Esophagus muscularis mucosa (tissue), 4 donors: ENCODE measurements around the gene PGBD5. TPM values are rescaled to one million over a fixed set of nuclear protein-coding genes. Genes with fewer than 3 reads are reported as not detected.

Experiments
- DNase-seq: peaks from one replicate; pipeline ENCODE4 v3.0.0-alpha.2; 2017; ENCODE audit errors: extremely low spot score
- H3K27ac ChIP-seq, 4 donors: fragments of 200-600 bp; sonication (generic); replicated peaks in 1 of 4; 1 replicate in 3 of 4; 2 replicates in 1 of 4; pipeline ENCODE4 v1.5.1; 2016 to 2019; ENCODE audit warnings: mild to moderate bottlenecking in 1 of 4
- H3K27me3 ChIP-seq, 4 donors: fragments of 200-600 bp; sonication (generic); one replicate each; pipeline versions ENCODE4 v1.5.1 to v1.6.0; 2016 to 2019
- H3K36me3 ChIP-seq, 4 donors: fragments of 200-600 bp; sonication (generic); one replicate each; pipeline ENCODE4 v1.5.1; 2016 to 2019
- H3K4me1 ChIP-seq, 4 donors: fragments of 200-600 bp; sonication (generic); one replicate each; pipeline ENCODE4 v1.5.1; 2016 to 2019
- H3K4me3 ChIP-seq, 4 donors: fragments of 200-600 bp; sonication (generic); 1 replicate in 2 of 4; 2 replicates in 2 of 4; pipeline ENCODE4 v1.5.1; 2016 to 2019; ENCODE audit warnings: mild to moderate bottlenecking in 4 of 4, moderate library complexity in 1 of 4
- H3K9me3 ChIP-seq, 4 donors: fragments of 200-600 bp; sonication (generic); 1 replicate in 3 of 4; 2 replicates in 1 of 4; pipeline ENCODE4 v1.5.1; 2016 to 2019
- EP300 ChIP-seq: sonication (generic); formaldehyde crosslinking; IDR thresholded peaks from one replicate; pipeline ENCODE4 v1.6.1; 2017; ENCODE audit warnings: antibody characterized with exemption
- POLR2A ChIP-seq: fragments of 450-650 bp; IDR thresholded peaks from one replicate; pipeline ENCODE4 v1.6.1; 2017; ENCODE audit warnings: antibody characterized with exemption, moderate library complexity, mild to moderate bottlenecking, low read depth
- POLR2AphosphoS5 ChIP-seq, 2 donors: sonication (generic); formaldehyde crosslinking; IDR thresholded peaks; one replicate each; pipeline ENCODE4 v1.6.1; 2017; ENCODE audit warnings: antibody characterized with exemption in 2 of 2
- WGBS: methylation state at CpG from one replicate; pipeline ENCODE4 v1.1.5; 2018; 5-methylcytosine and 5-hydroxymethylcytosine counted together
- intact Hi-C: fragments of 100-400 bp; cut with DNase I; formaldehyde crosslinking; loops from one replicate; pipeline ENCODE4 v1.15.1; 2023
- total RNA-seq, 4 donors: library from RNA; depleted of rRNA; stranded (reverse); fragments of >200 nt; gene quantifications; one replicate each; pipeline versions ENCODE4 v1.1.0 to v1.2.1, GENCODE V29; 2016
- TF ChIP-seq, protein P1 (sequence below), 3 experiments: fragments of 200-600 bp in 2 of 3; fragments of 450-650 bp in 1 of 3; sonication (generic) in 2 of 3; IDR thresholded peaks; one replicate each; pipeline ENCODE4 v1.5.1; 2017 to 2019; ENCODE audit warnings: antibody characterized with exemption in 3 of 3, mild to moderate bottlenecking in 2 of 3, moderate library complexity in 1 of 3

PGBD5 gene
- total RNA-seq, 4 donors from 2014 or later: 0.19 to 1.2 (median 0.62) TPM

DNA sequence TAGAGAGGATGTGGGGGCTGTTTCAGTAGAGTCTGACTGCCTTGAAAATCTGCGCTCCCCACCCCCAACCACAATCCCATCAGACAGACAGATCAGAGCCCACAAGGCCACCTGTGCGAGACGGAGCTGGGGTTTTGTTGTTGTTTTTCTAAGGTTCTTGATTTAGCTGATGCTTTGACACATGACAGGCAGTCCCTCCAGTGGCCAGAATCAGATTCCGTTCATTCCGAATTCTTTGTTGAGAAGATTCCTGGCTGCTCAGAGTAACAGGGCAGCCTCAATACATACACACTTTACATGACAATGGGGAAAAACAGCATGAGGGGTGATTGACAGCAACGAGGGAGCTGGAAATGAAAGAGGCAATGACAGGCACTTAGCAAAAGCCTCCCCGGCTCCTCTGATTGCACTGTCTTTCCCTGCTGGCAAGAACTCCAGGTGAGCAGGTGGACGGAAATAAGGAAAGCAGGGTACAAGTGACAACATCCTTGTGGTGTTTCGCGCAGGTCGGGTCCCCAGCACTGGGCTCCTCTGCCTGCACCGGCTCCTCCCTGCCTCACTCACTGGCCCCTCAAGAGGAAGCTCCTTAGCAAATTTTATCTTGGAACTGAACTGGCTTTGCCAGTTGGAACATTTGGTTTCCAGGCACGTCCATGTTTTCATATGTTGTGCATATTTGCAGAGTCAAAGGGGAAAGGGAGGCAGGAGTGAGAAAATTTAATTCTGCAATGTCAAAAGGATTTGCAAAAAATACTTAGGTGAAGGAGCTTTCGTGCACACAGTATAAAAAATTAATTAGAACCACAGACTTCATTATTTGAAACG, 148.7 kb downstream of the PGBD5 start:
- peaks cover 3 to 22% (median 11%) of the 10 kb centered on the region in 4 donors for H3K4me1 ChIP-seq
- H3K4me3 ChIP-seq: no peak overlapping the region
- no peaks in the 10 kb centered on the region for H3K27me3 ChIP-seq
- no peaks in the 10 kb centered on the region for H3K9me3 ChIP-seq
- intact Hi-C loops: no loop called here
- H3K36me3 ChIP-seq: peaks cover 24 to 85% (median 68%) of the 10 kb centered on the region in 4 donors
- no peak for DNase-seq
- no peak overlapping the region for H3K27ac ChIP-seq
- WGBS: 69% methylated on average over 15 of the region's 15 CpGs
- TF ChIP-seq POLR2AphosphoS5 (IDR thresholded peaks at IDR 0.05): no peak
- TF ChIP-seq POLR2A: no peak

DNA sequence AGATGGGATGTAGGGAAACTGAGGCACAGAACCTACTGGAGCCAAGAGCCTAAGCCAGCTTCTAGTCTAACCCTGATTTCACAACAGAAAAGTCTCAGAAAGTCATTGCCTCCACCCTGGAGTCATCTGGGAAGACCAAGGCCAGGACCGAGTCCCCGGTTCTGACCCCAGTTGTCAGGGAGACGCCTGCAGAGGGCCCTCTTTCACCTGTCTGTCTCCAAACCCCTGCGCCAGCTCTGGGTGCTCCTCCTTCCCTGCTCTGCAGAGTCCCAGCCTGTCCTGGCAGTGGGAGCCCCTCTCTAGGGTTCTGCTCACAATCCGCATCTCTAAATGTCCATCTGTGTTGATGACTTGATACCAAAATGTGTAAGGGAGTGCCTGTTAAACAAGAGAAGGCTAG, 149.7 kb downstream of the PGBD5 start:
- Histone ChIP-seq H3K4me1 (peaks cover 0 to 16% (median 8%) of the 10 kb centered on the region in 4 donors), H3K27ac (no peak overlapping the region), H3K4me3 (no peak overlapping the region), H3K9me3 (no peaks in the 10 kb centered on the region), H3K36me3 (peaks cover 24 to 90% (median 70%) of the 10 kb centered on the region in 4 donors), H3K27me3 (no peaks in the 10 kb centered on the region)
- WGBS: 92% methylated on average over 5 of the region's 5 CpGs
- DNase-seq: no peak
- intact Hi-C loops: no loop called here
- TF ChIP-seq POLR2AphosphoS5 (IDR thresholded peaks at IDR 0.05) (no peak), EP300 (no peak), POLR2A (no peak)
- TF ChIP-seq, protein P1, sequence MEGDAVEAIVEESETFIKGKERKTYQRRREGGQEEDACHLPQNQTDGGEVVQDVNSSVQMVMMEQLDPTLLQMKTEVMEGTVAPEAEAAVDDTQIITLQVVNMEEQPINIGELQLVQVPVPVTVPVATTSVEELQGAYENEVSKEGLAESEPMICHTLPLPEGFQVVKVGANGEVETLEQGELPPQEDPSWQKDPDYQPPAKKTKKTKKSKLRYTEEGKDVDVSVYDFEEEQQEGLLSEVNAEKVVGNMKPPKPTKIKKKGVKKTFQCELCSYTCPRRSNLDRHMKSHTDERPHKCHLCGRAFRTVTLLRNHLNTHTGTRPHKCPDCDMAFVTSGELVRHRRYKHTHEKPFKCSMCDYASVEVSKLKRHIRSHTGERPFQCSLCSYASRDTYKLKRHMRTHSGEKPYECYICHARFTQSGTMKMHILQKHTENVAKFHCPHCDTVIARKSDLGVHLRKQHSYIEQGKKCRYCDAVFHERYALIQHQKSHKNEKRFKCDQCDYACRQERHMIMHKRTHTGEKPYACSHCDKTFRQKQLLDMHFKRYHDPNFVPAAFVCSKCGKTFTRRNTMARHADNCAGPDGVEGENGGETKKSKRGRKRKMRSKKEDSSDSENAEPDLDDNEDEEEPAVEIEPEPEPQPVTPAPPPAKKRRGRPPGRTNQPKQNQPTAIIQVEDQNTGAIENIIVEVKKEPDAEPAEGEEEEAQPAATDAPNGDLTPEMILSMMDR (IDR thresholded peaks at IDR 0.05): no peak

DNA sequence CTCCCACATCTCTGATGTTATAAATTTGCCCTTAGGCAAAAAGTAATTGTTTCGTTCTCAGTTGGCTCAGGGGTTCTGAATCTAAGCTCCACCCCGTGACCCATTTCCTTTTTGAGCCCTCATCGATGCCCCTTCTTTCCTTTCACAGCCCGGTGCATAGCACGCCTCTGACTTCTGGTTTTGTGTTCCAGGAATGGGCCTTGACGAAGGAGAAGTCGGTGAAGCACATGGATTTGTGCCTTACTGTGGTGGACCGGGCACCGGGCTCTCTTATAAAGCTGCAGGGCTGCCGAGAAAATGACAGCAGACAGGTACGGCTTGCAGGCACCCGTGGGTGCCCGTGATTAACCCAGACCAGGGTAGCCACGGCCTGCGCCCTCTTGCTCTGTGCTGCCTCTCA, 151.9 kb downstream of the PGBD5 start:
- Histone ChIP-seq H3K9me3 (no peaks in the 10 kb centered on the region), H3K36me3 (peaks cover 11 to 76% (median 55%) of the 10 kb centered on the region in 4 donors), H3K4me1 (peaks cover 12 to 29% (median 25%) of the 10 kb centered on the region in 4 donors), H3K27me3 (no peaks in the 10 kb centered on the region), H3K27ac (no peak overlapping the region), H3K4me3 (no peak overlapping the region)
- intact Hi-C loops: no loop called here
- TF ChIP-seq EP300 (no peak), POLR2A (no peak), POLR2AphosphoS5 (IDR thresholded peaks at IDR 0.05) (peak in 1 of 2 donors; percentile 16)
- TF ChIP-seq, protein P1 (IDR thresholded peaks at IDR 0.05): no peak
- DNase-seq: no peak
- WGBS: 75% methylated on average over 15 of the region's 15 CpGs

DNA sequence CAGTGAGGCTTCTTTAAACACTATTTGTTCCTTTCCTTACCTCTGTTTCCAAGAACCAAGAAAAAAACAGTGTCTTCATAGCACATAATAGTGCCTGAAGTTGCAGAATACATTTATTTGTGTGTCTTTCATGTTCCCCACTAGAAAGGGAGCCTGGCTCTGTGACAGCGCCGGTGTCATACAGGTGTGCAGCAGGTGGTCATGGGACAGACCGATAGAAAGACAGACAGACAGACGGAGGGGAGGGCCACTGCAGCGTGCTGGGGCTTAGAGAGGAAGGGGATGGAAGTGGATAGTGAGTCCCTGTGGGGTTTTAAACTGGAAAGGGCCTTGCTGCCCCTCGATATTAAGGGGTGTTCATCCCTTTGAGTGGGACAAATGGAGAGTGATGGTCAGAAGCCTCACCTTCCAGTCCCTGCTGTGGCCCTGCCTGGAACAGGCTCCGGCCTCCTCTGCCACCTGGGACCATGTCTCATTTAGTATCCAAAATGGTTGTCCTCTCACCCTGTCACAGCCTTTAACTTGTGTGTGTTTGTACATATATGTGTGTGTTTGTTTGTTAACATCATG, 152.9 kb downstream of the PGBD5 start:
- intact Hi-C loops: no loop called here
- Histone ChIP-seq H3K36me3 (peaks cover 8 to 71% (median 48%) of the 10 kb centered on the region in 4 donors), H3K27ac (no peak overlapping the region), H3K4me1 (peaks cover 19 to 39% (median 34%) of the 10 kb centered on the region in 4 donors), H3K4me3 (no peak overlapping the region), H3K9me3 (no peaks in the 10 kb centered on the region), H3K27me3 (no peaks in the 10 kb centered on the region)
- TF ChIP-seq POLR2AphosphoS5 (IDR thresholded peaks at IDR 0.05) (no peak), EP300 (no peak), POLR2A (no peak)
- TF ChIP-seq, protein P1 (IDR thresholded peaks at IDR 0.05): no peak
- 87% methylated on average over 6 of the region's 7 CpGs for WGBS
- no peak for DNase-seq

DNA sequence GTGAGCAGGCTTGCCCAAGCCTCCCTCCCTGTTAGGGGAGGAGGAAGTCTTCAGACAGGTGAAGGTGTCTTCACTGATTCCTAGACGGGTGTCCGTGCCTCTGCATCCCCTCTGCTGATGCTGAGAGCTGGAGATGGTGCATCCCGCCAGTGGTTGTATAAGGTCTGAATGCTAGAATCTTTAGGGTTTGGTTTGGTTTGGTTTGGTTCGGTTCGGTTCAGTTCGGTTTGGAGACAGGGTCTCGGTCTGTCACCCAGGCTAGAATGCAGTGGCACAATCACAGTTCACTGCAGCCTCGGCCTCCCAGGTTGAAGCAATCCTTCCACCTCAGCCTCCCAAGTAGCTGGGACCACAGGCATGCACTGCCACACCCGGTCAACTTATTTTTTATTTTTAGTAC, 153.6 kb downstream of the PGBD5 start:
- peaks cover 8 to 71% (median 48%) of the 10 kb centered on the region in 4 donors for H3K36me3 ChIP-seq
- H3K4me3 ChIP-seq: no peak overlapping the region
- 94% methylated on average over 9 of the region's 9 CpGs for WGBS
- no peaks in the 10 kb centered on the region for H3K9me3 ChIP-seq
- H3K4me1 ChIP-seq: peaks cover 19 to 40% (median 35%) of the 10 kb centered on the region in 4 donors
- intact Hi-C loops: no loop called here
- H3K27me3 ChIP-seq: no peaks in the 10 kb centered on the region
- H3K27ac ChIP-seq: no peak overlapping the region
- TF ChIP-seq EP300: no peak
- TF ChIP-seq, protein P1 (IDR thresholded peaks at IDR 0.05): no peak
- no peak for TF ChIP-seq POLR2AphosphoS5 (IDR thresholded peaks at IDR 0.05)
- no peak for TF ChIP-seq POLR2A
- DNase-seq: no peak
